Small intestine (tissue), 7 donors: ENCODE results near the gene IPO4. TPM values are rescaled to one million over a fixed set of nuclear protein-coding genes. Genes with fewer than 3 reads are reported as not detected.
A peak's percentile ranks its signal among the peaks of the same experiment; 100 is the strongest.
"Not testable (repeated sequence)": the region's sequence is repeated elsewhere in the genome, so short reads cannot be mapped to it uniquely, and the experiment has no call there.

ENCODE experiments used
- DNase-seq, 2 donors: peaks; one replicate each; pipeline versions ENCODE4 v3.0.0 to v3.0.0-alpha.2; 2013
- FAIRE-seq: peaks from 2 replicates; lab custom pipeline; 2012; peaks lifted over from hg19 to GRCh38; lab: Jason Lieb, UNC
- H3K27ac ChIP-seq, 3 donors: one replicate each; pipeline ENCODE4 v1.5.1; 2013; ENCODE audit warnings: low read length in 2 of 3, mild to moderate bottlenecking in 2 of 3, control low read depth in 1 of 3, inconsistent platforms in 1 of 3, low read depth in 1 of 3, moderate library complexity in 1 of 3
- H3K27me3 ChIP-seq, 3 donors: one replicate each; pipeline ENCODE4 v1.6.1; 2013; ENCODE audit warnings: low read length in 3 of 3, inconsistent platforms in 1 of 3; ENCODE audit not compliant: control insufficient read depth in 3 of 3, insufficient read depth in 3 of 3
- H3K36me3 ChIP-seq, 3 donors: one replicate each; pipeline ENCODE4 v1.6.1; 2013; ENCODE audit warnings: low read length in 3 of 3, inconsistent platforms in 1 of 3, low read depth in 1 of 3, mild to moderate bottlenecking in 1 of 3, moderate library complexity in 1 of 3; ENCODE audit not compliant: control insufficient read depth in 3 of 3, insufficient read depth in 2 of 3
- H3K4me1 ChIP-seq, 3 donors: one replicate each; pipeline ENCODE4 v1.6.1; 2013; ENCODE audit warnings: low read length in 2 of 3, inconsistent platforms in 1 of 3, low read depth in 1 of 3, mild to moderate bottlenecking in 1 of 3, moderate library complexity in 1 of 3; ENCODE audit not compliant: control insufficient read depth in 3 of 3, insufficient read depth in 2 of 3
- H3K4me3 ChIP-seq, 3 donors: one replicate each; pipeline ENCODE4 v1.5.1; 2013; ENCODE audit warnings: low read length in 3 of 3, control low read depth in 1 of 3, inconsistent platforms in 1 of 3, low read depth in 1 of 3, mild to moderate bottlenecking in 1 of 3, moderate library complexity in 1 of 3
- H3K9me3 ChIP-seq, 2 donors: one replicate each; pipeline ENCODE4 v1.6.1; 2013; ENCODE audit warnings: low read depth in 1 of 2, low read length in 1 of 2; ENCODE audit not compliant: control insufficient read depth in 2 of 2, insufficient read depth in 1 of 2
- WGBS, 3 donors: extraction: QIAGEN DNeasy Blood & Tissue Kit; methylation state at CpG; one replicate each; pipeline ENCODE4 v1.1.7; 2013; 5-methylcytosine and 5-hydroxymethylcytosine counted together
- polyA plus RNA-seq, 4 donors: library from polyadenylated mRNA; stranded (reverse) in 3 of 4; unstranded in 1 of 4; fragments of 200-250 nt in 3 of 4; fragments of 120-200 nt in 1 of 4; gene quantifications; one replicate each; pipeline versions ENCODE4 v1.2.1 to v1.2.3, GENCODE V29; 2013
- donor health status: healthy with polysubstance abuse.
- donor health status: control.
- donor health status: control.
- donor health status: Bipolar disorder and iron deficiency.
- donor health status: healthy.

IPO4 gene
- polyA plus RNA-seq, 4 donors: 3.2 to 24.4 (median 12.5) TPM

DNA sequence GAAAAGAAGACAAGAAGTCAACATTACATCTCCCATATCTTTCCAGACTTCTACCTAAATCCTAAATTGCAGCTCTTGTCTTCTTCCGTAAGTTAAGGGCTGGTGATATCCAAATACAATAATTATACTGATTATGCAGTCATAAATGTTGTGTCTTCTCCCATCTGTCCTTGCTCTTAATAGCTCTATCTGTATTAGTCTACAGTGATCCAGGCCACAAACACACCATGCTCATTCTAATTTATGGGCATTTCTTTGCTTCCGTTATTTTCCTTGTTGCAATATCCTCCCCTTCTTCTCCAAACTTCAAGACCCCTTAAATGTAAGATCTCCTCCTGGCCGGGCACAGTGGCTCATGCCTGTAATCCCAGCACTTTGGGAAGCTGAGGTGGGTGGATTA, 30.9 kb upstream of the IPO4 start:
- no peak for FAIRE-seq
- H3K4me3 ChIP-seq: no peak overlapping the region
- H3K4me1 ChIP-seq: peaks cover 0 to 8% (median 0%) of the 10 kb centered on the region in 3 donors
- no peaks in the 10 kb centered on the region for H3K27me3 ChIP-seq
- H3K9me3 ChIP-seq: no peaks in the 10 kb centered on the region
- H3K36me3 ChIP-seq: peaks cover 0 to 14% (median 0%) of the 10 kb centered on the region in 3 donors
- DNase-seq: no peak
- 61 to 64% (median 63%) methylated on average over 3 of the region's 3 CpGs for WGBS, 3 donors
- no peak overlapping the region for H3K27ac ChIP-seq

DNA sequence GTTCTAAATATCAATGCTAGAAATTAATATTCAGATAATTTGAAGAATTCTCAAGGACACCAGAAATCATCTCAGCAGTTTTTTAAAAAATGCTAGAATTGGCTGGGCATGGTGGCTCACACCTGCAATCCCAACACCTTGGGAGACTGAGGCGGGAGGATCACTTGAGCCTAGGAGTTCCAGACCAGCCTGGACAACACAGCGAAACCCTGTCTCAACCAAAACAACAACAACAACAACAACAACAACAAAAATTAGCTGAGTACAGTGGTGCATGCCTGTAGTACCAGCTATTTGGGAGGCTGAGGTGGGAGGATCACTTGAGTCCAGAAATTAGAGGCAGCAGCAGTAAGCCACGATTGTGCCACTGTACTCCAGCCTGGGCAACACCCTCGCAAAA, 30.5 kb upstream of the IPO4 start:
- WGBS, 3 donors: 88 to 96% (median 89%) methylated on average over 4 of the region's 4 CpGs

DNA sequence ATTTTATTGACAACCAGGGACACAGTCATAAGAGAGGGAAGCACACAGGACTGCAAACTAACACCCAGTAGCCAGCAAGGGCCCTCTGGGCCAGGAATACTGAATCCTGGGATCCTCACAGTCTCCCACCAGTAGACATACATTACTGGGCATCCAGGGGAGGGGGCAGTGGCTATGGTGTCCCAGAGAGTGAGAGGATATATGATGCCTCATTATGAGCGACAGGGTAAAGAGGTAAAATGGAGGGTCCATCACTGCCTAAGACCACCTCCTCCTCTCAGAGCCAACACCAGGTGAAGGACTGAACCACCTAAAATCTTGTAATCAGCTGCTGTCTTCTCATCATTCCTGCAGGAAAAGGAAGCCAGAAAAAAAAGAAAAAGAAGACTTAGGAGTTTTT, 28.3 kb upstream of the IPO4 start:
- H3K9me3 ChIP-seq, H3K4me3 ChIP-seq, H3K27ac ChIP-seq, DNase-seq, H3K36me3 ChIP-seq, FAIRE-seq, H3K27me3 ChIP-seq: not testable (repeated sequence)
- H3K4me1 ChIP-seq: peaks cover 0 to 20% (median 0%) of the 10 kb centered on the region in 3 donors
- WGBS, 3 donors: 89 to 100% (median 97%) methylated on average over 1 of the region's 1 CpG

More for the DNA sequence above, 30.5 kb upstream of the IPO4 start:
- Histone ChIP-seq H3K4me3 (no peak overlapping the region), H3K9me3 (no peaks in the 10 kb centered on the region), H3K27me3 (no peaks in the 10 kb centered on the region), H3K4me1 (peaks cover 0 to 13% (median 0%) of the 10 kb centered on the region in 3 donors), H3K36me3 (peaks cover 0 to 12% (median 0%) of the 10 kb centered on the region in 3 donors), H3K27ac (no peak overlapping the region)
- no peak for DNase-seq
- FAIRE-seq: no peak

DNA sequence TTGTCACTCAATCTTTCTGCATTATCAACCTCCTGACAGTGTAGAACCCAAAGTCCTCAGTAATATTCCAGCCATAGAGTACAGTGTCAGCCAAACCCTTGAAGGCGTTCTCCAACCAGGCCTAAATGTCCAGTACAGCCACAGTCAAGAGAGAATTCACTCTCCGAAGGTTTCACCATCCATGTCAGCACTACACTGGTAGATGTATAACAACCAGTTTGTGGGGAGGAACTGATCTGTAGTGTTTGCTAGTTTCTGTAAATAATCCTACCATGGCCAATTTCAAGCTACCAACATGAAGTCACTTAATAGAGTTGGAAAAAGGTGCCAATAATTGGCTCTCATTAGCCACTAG, 27.7 kb upstream of the IPO4 start:
- H3K9me3 ChIP-seq: no peaks in the 10 kb centered on the region
- peaks cover 0 to 20% (median 0%) of the 10 kb centered on the region in 3 donors for H3K4me1 ChIP-seq
- H3K4me3 ChIP-seq: no peak overlapping the region
- 69 to 89% (median 75%) methylated on average over 2 of the region's 2 CpGs for WGBS, 3 donors
- no peak for FAIRE-seq
- peak overlapping the region; percentile 90 to 99 (median 99) for H3K27ac ChIP-seq
- H3K27me3 ChIP-seq: no peaks in the 10 kb centered on the region
- H3K36me3 ChIP-seq: peaks cover 0 to 11% (median 0%) of the 10 kb centered on the region in 3 donors
- no peak for DNase-seq

DNA sequence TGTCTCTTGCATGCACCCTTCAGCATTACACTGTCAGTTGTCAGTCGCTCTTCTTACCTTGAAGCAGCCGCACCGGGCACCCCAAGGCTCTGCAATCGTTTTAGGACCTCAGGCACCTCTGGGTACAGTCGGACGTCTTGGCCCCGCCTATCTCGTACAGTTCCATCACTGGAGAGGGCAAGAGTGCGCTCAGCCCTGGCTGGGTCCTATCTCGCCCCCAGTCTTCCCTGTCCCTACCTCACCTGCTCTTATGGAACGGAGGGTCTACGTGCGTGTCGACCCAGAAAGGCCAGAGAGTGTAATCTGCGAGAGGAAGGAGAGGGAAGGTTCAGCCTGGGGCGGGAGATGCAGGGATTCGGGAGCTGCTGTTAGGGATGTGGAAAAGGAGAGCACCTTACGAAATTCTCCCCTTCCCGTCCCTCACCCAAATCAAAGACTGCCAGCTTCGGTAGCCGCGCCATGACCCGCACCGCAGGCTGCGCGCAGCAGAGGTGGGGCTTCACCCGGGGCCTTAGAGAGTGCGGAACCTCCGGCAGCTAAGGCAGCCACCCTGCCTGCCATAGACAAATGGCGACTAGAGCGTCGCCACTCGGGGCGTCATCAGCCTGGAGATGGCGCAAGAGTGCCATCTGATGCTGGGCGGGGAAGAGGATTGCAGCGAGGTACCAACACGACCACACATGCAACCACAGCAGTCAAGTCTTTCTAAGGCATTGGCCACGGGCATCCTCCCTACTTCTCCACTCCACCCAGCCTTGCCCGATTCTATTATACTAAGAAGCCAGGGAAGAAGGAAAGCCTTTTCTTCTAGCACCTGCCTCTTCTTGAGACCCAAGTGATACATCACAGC, 27.1 kb upstream of the IPO4 start, which contains the start of gene MDP1:
TSS of gene MDP1 (minus strand) at position 572 of the 850 bp plus-strand sequence. CDS start at position 461, 111 bp downstream.
- no peak for FAIRE-seq
- Histone ChIP-seq H3K27me3 (no peaks in the 10 kb centered on the region), H3K27ac (peak within 1 kb of the TSS; percentile 90 to 99 (median 99)), H3K9me3 (no peaks in the 10 kb centered on the region), H3K4me1 (peaks cover 0 to 20% (median 0%) of the 10 kb centered on the region in 3 donors), H3K4me3 (peak within 1 kb of the TSS; percentile 53 to 74 (median 69)), H3K36me3 (peaks cover 0 to 17% (median 0%) of the 10 kb centered on the region in 3 donors)
- 0% methylated on average over 40 of the region's 40 CpGs for WGBS, 3 donors
- peak; percentile 92 to 96 for DNase-seq

DNA sequence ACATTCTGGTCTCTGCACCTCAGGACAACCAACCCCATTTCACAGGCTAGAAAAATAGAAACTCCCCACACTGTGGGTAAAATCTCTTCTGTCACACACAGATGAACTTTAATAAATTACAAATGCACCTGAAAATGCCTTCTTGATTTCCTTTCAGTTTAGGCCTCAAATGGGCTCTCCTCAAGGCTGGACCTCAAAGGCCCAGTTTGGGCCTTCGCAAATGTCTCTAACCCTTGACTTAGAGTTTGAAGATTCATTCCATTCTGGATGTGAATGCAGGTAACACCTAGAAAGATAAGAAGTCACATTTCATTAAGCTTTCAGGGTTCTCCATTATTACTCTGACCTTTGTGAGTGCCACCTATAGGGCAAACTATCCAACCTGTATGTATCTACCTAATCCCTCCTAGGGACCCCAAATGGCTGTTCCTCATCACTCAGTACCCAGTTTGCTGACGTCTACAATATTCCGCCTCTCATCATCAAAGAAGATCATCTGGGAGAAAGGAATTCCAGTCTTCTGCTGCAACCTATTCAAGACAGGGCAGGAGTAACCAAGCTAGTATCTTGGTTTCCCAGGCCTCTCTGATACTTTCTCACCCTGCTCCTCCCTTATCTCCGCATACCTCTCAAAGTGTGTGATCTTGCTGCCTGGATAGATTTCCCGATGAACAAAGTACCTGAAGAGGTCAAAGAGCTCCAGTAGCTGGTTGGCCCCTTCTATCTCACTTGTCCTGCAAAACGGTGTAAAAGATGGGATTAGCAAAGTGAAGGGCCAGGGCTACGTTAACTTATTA, 25.4 kb upstream of the IPO4 start:
- Histone ChIP-seq H3K27me3 (no peaks in the 10 kb centered on the region), H3K36me3 (peaks cover 0 to 32% (median 8%) of the 10 kb centered on the region in 3 donors), H3K9me3 (no peaks in the 10 kb centered on the region), H3K27ac (peak overlapping the region; percentile 98 to 99 (median 98)), H3K4me1 (peaks cover 0 to 20% (median 0%) of the 10 kb centered on the region in 3 donors), H3K4me3 (peak overlapping the region in 2 of 3 donors; percentile 78 to 85)
- 74 to 88% (median 80%) methylated on average over 7 of the region's 7 CpGs for WGBS, 3 donors
- peak in 1 of 2 donors; percentile 50 for DNase-seq
- no peak for FAIRE-seq

DNA sequence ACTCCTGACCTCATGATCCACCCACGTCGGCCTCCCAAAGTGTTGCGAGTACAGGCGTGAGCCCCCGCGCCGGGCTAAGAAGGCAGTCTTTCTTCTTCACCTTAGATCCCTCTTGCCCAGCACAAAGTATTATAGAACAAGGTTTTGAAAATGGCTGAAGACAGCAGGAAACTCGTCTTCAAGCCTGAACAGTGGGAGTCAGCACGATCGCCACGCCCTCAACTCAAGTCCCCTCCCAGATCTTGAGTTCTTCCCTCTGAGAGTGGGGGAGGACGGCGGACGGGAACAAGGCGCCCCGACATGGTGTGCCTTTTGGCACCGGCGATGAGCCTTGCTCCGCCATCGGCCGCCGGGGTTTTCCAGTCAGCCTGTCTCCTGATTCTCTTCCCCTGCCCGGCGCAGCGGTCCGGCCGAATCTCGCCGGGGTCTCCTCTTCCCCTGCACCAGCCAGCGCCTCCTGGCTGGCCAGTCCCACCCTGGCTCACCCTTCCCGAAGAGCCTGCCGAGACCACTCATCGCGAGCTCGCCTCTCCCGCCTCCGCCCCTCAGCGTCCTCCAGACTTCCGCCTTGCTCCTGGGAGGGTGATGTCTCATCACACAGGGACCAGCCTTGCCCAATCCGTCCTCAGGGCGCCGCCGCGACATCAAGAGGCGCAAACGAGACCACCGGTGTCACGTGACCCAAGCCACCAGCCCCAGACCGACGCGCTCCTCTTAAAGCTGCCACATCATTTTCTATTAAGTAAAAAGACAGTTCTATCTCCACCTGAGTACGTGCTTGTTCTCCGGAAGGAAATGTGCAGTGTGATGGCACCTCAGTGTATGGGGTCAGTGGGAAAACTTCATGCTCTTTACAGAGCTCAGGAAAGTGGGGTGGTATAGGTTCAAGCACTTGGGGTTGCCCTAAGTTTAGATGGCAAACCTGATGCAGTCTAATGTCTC, 24.6 kb upstream of the IPO4 start, which contains the start of gene CHMP4A:
TSS of gene CHMP4A (minus strand) at position 565 of the 942 bp plus-strand sequence. CDS start at position 516, 49 bp downstream.
- Histone ChIP-seq H3K27me3 (no peaks in the 10 kb centered on the region), H3K4me3 (peak within 1 kb of the TSS; percentile 78 to 86 (median 85)), H3K9me3 (no peaks in the 10 kb centered on the region), H3K36me3 (peaks cover 0 to 35% (median 8%) of the 10 kb centered on the region in 3 donors), H3K4me1 (peaks cover 0 to 20% (median 0%) of the 10 kb centered on the region in 3 donors), H3K27ac (peak within 1 kb of the TSS; percentile 98 to 99 (median 98))
- 0 to 1% (median 1%) methylated on average over 52 to 53 of the region's 53 CpGs for WGBS, 3 donors
- DNase-seq (peak; percentile 95 to 97), FAIRE-seq (no peak)
